Measurements from ENCODE around the gene METTL1.

DNA sequence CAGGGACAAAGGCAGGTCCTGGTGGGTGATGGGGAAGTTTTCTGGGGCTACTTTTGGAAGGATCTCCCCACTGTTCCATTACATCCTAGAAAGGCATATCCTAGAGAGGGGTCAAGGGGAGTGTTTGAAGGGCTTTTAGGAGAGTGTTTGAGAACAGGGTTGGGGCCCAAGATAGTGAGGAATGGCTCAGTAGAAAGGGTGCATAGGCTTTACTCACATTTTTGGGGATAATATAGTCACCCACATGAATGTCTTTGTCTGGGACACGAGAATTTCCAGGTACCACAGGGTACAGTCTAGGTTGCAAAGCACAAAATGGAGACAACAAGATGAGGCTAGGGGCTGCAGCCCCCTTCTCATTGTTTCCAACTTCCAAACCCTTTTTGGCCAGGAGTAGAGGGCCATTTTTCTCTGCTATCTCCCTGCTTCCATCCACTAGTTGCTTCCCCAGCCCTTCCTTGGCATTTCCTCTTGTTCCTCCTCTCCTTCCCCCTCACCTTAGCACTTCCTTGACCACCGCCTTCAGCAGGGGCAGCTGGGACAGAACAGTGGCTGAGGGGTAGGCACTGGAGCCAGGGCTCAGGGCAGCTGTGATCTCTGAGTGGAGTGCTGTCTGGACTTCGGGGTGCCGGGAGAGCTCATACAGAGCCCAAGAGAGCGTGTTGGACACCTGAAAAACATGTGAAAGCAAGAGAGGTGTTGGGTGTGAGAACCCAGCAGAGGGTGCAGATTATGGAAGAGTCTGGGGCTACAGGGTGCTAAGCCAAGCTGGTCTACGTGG, 7.8 kb downstream of the METTL1 start:
- no peak for TF ChIP-seq HDGF (IDR thresholded peaks at IDR 0.05; ENCODE audit: borderline replicate concordance)
- no peak for TF ChIP-seq SUZ12 (IDR thresholded peaks at IDR 0.05)
- TF ChIP-seq NFRKB (IDR thresholded peaks at IDR 0.05): no peak
